Body of pancreas (tissue), 4 donors: Measurements from ENCODE around the gene SLC29A1.
"Not testable (repeated sequence)": the region's sequence is repeated elsewhere in the genome, so short reads cannot be mapped to it uniquely, and the experiment has no call there.

Experiments used
- POLR2A ChIP-seq, 3 donors: fragments of 450-650 bp; IDR thresholded peaks; one replicate each; pipeline ENCODE4 v1.6.1; 2016; ENCODE audit warnings: antibody characterized with exemption in 3 of 3, mild to moderate bottlenecking in 2 of 3
- TF ChIP-seq, protein P1 (sequence below), 7 experiments: fragments of 450-650 bp in 4 of 7; fragments of 200-600 bp in 3 of 7; sonication (generic) in 3 of 7; IDR thresholded peaks; one replicate each; pipeline ENCODE4 v1.5.1; 2016 to 2019; ENCODE audit warnings: antibody characterized with exemption in 7 of 7

DNA sequence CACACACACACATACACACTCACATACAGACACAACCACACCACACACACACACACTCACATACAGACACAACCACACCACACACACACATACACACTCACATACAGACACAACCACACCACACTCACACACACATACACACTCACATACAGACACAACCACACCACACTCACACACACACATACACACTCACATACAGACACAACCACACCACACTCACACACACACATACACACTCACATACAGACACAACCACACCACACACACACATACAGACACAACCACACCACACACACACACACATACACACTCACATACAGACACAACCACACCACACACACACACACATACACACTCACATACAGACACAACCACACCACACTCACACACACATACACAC, 41.6 kb upstream of the SLC29A1 start:
- TF ChIP-seq, protein P1, sequence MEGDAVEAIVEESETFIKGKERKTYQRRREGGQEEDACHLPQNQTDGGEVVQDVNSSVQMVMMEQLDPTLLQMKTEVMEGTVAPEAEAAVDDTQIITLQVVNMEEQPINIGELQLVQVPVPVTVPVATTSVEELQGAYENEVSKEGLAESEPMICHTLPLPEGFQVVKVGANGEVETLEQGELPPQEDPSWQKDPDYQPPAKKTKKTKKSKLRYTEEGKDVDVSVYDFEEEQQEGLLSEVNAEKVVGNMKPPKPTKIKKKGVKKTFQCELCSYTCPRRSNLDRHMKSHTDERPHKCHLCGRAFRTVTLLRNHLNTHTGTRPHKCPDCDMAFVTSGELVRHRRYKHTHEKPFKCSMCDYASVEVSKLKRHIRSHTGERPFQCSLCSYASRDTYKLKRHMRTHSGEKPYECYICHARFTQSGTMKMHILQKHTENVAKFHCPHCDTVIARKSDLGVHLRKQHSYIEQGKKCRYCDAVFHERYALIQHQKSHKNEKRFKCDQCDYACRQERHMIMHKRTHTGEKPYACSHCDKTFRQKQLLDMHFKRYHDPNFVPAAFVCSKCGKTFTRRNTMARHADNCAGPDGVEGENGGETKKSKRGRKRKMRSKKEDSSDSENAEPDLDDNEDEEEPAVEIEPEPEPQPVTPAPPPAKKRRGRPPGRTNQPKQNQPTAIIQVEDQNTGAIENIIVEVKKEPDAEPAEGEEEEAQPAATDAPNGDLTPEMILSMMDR (IDR thresholded peaks at IDR 0.05), result not testable (repeated sequence)
- TF ChIP-seq POLR2A (IDR thresholded peaks at IDR 0.05), result not testable (repeated sequence)
